ENCODE measurements around the gene MMRN2. TPM values are rescaled to one million over a fixed set of nuclear protein-coding genes. Genes with fewer than 3 reads are reported as not detected.

Gene MMRN2
- total RNA-seq, 2 donors from 2014 or later = 46.6 to 57.0 TPM

DNA sequence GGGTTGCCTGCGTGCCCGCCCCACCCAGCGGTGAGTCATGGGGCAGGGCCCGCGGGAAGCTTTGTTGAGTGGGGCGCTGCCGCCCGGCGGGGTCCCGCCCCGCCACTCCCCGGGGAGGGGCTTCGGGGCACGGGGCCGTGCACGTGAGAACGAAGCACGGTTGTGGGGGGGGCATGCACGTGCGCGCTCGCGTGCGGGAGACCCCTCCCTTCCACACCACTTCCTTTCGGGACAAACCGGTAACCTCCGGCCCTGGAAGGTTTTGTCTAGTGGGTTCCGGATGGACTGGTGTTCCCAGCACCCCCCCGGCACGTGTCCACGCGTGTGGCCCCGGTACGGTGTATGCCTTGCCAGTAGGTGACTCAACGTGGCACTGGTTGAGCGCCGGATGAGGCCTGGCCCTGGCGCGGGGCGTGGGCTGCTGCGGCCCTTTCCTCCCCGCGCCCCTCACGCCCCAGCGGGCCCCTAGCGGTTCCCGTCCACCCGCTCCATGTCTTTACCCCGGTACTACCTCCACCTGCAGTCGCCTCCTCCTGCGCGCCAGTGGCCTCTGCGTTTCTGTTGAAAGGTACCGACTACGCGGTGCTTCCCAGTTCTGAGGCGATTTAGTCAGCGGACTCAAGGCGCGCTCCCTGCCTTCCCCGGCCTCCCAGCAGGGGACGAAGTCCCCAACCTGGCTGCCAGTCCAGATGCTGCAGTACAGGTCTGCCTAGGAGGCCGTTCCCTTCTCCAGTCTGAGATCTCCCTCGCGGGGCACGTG lies 14.0 kb upstream of the MMRN2 start:
- intact Hi-C loops (cut with DNase I) = loop anchor here (10.0 kb wide), 2 partner anchors 113 to 123 kb away; partner anchors contain the start of genes GLUD1 (in 1 of the 2) and SHLD2 (in 1 of the 2)
- peak; percentile 98 for DNase-seq (ENCODE audit: low spot score)

DNA sequence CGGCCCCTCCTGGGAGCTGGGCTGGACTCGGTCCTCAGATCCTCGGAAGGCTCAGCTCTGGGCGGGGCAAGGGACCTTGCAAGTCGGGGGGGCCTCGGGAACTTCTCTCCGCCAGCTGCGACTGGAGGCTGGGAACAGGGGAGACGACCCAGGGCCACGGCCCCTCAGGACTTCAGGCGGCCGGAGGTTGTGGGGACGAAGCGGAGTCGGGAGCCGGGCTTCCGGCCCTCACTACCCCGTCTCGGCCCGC lies 13.5 kb upstream of the MMRN2 start:
- intact Hi-C loops (cut with DNase I) = loop anchor here (10.0 kb wide), 2 partner anchors 114 to 124 kb away; partner anchors contain the start of genes GLUD1 (in 1 of the 2) and SHLD2 (in 1 of the 2)

DNA sequence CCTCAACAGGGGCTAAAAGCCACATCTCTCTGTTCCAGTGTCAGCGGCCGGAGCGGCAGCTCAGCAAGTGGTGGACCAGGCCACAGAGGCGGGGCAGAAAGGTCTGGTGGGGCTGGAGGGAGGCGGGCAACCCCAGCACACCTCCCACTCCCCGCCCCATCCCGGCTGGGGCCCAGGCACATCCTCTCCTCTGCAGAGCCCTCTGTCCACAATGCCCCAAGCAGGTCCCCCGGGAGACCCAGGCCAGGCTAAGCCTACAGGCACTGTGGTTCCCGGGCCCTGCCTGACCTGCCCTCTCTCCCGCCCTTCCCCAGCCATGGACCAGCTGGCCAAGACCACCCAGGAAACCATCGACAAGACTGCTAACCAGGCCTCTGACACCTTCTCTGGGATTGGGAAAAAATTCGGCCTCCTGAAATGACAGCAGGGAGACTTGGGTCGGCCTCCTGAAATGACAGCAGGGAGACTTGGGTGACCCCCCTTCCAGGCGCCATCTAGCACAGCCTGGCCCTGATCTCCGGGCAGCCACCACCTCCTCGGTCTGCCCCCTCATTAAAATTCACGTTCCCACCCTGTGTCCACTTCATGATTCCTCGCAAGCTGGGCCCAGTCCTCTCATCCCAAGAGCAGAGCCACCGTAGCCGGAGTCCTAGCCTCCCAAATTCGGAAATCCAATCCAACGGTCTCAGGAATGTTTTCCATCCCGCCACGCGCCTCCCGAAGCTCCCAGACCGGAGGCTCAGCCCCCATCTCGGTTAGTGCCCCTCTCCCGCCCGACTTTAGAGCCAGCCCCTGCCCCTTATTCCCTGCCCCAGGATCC lies 13.0 kb upstream of the MMRN2 start:
- intact Hi-C loops (cut with DNase I) = loop anchor here (10.0 kb wide), 2 partner anchors 114 to 124 kb away; partner anchors contain the start of genes GLUD1 (in 1 of the 2) and SHLD2 (in 1 of the 2)

More for the DNA sequence above, 13.5 kb upstream of the MMRN2 start:
- no peak for DNase-seq (ENCODE audit: low spot score)

DNA sequence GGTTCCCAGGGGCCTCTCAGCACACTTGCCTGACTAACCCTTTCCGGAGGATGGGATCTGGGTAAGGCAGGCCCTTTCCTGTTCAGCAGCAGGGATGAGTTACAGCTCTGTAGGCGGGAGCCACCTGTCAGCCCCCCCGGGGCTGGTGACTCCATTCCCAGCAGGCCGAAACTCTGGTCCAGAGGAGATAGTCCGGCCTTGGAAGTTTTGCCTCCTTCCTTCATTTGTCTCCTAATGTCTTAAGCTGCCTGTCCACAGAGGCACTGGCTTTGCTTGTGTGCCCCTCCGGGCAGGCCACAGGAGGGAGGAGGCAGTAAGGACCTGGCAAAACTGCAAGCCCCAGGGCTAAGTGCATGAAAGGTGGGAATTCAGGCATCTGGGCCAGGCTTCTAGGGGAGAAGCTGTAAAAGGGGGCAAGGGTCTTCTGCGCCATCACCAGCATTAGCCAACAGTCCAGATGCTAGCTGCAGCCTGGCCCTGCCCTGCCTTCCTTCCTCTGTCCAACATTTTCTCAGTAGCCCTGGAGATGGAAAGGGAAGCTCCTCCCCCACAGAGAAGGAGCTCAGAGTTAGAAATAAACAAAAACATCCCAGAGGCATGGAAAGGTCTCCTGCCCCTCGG lies 12.1 kb upstream of the MMRN2 start:
- peak; percentile 79 for DNase-seq (ENCODE audit: low spot score)
- intact Hi-C loops (cut with DNase I) = loop anchor here (10.0 kb wide), 2 partner anchors 115 to 125 kb away; partner anchors contain the start of genes GLUD1 (in 1 of the 2) and SHLD2 (in 1 of the 2)

More for the DNA sequence above, 13.0 kb upstream of the MMRN2 start:
- peak; percentile 95 for DNase-seq (ENCODE audit: low spot score)

DNA sequence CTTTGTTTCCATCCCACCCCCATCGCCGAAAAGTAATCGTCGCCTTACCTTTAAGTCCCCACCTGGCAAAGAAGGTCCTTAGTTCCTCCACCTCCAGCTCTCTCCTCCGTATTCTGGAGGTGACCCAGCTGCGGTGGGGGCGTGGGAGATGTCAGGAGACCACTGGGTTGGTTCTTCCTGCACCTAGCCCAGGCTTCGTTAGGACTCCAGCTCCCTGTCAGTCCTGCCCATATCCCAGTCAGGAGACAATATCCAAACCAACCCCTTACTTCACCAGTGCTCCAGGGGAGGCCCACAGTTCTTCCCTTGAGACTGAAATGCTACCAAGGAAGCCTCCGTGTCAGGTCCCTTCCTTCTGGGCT lies 11.6 kb upstream of the MMRN2 start:
- no peak for DNase-seq (ENCODE audit: low spot score)
- intact Hi-C loops (cut with DNase I) = no loop called here

DNA sequence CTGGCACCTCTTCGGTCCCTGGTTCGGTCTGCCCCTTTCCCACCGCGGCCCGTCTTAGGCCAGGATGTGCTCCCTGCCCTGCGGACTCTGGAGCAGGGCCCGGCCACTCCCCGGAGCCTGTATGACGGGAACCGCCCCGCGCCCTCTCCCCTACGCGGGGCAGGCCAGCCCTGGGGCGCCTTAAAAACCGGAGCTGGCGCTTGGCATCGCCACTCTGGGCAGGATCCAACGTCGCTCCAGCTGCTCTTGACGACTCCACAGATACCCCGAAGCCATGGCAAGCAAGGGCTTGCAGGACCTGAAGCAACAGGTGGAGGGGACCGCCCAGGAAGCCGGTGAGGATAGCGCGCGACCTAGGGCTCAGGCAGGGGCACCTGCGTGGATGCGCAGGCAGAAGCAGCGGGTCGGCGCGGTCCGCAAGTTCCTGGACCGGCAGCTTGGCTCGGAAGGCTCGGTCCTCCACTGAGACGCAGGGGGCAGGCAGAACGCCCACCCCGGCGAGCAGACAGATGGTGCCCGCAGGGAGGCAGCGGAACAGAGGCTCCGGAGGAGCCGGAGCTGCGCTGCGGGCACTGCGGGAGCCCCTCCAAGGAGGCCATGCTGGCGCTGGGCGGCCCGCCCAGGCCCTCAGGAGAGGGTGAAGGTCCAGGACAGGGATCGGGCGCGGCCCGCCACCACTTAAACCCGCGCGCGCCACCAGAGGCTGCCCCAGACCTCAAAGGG lies 11.0 kb upstream of the MMRN2 start, which contains the start of gene ADIRF:
TSS of gene ADIRF (plus strand) at position 212 of the 723 bp plus-strand sequence. CDS start at position 275, 63 bp downstream.
- intact Hi-C loops (cut with DNase I) = no loop called here
- DNase-seq (ENCODE audit: low spot score) = peak; percentile 90

DNA sequence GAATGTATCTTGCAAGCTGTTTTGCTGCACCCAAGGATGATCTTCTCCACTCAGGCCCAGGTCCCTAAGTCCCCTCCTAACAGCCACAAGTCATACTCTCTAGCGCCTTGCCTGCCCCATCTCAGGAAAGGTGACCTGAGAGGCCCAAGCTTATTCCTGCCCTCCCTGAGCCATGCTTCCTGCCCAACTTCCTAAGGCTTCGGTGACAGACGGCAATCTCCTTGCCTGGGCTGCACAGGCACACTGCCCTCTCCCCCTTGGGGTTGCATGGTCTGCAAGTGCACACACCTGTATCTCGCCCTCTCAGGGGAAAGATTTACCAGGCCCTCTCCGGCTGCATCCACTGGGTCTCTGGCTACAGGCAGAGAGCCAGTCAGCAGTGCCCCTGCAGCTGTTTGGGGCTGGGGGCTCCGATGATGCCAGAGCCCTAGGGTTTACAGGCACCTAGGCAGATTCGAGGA lies 10.1 kb upstream of the MMRN2 start:
- intact Hi-C loops (cut with DNase I) = no loop called here
- no peak for DNase-seq (ENCODE audit: low spot score)

DNA sequence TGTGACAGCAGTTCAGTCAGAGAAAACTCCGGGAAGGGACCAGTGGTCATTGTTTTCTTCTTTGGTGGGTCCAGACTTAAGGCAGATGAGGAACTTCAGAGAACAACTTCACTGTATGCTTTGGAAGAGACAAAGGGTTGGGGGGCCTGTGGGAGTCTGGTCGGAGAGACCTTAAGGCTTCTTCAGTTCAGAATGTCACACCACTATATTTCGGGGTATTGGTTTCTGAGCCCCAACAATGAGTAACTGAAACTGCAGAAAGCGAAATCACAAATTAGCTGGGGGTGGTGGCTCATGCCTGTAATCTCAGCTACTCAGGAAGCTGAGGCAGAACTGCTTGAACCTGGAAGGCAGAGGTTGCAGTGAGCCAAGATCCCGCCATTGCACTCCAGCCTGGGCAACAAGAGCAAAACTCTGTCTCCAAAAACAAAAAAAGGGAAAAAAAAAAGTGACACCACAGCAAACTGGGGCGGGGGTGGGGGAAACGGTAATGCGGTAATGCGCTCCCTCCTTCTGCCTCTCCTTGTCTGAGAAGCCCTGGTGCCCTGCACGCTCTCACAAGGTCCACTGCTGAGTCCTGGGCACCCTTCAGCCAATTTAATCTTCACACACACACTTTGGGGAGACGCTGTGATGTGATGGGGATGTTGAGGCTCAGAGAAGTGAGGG lies 8.7 kb upstream of the MMRN2 start:
- DNase-seq (ENCODE audit: low spot score) = peak; percentile 45
- intact Hi-C loops (cut with DNase I) = loop anchor here in 1 of 2 donors (1.0 kb wide), 1 partner anchor 30 kb away; no protein-coding TSS in a partner anchor

DNA sequence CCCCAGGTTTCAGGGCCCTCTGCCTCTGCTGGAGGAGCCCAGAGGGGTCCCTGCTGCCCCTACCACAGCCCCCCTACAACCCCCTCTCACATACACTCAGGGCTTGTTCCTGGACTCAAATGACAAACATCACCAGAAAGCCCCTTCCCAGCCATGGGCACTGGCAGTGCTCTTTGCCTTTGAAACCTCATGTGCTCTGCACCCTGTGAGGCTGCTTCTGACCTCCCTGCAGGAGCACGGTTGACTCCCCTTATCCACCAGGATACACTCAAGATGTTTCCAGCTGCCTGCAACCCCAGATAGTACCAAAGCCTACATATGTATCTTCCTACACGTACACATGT lies 7.4 kb upstream of the MMRN2 start:
- peak; percentile 31 for DNase-seq (ENCODE audit: low spot score)
- intact Hi-C loops (cut with DNase I) = no loop called here

DNA sequence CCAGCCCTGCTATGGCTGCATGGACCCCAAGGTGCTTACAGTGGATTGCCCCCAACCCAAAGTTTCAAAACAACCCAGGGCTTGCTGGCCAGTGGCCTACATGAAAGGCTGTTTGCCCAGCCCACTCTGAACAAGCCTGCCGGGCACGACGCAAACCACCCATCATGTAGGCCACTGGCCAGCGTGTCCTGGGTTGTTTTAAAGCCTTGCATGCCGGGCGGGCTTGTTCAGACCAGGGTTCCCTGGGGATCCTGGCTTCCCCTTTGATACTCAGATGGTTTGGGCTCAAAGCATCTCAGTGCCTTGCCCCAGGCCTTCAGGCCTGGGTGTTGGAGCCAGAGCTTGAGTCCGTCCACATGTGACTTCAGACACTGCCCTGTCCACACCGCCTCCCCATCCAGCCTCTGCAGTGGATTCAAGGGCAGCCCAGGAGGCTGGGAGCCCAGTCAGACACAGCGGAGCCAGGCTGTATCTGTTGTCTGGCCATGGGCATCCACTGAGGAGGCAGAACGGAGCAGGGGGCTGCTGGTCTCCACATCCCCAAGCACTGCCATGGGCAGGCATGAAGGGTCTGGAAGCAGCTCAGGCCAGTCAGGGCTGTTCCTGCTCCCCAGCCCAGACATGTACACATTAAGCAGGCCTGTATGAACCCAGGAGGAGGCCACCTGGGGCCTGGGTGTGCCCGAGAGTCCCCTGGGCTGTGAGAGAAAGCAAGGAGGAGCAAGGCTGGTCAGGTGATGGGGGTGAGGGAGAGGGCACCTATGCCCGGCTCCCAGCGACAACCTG lies 6.8 kb upstream of the MMRN2 start:
- intact Hi-C loops (cut with DNase I) = no loop called here
- peak; percentile 75 for DNase-seq (ENCODE audit: low spot score)

DNA sequence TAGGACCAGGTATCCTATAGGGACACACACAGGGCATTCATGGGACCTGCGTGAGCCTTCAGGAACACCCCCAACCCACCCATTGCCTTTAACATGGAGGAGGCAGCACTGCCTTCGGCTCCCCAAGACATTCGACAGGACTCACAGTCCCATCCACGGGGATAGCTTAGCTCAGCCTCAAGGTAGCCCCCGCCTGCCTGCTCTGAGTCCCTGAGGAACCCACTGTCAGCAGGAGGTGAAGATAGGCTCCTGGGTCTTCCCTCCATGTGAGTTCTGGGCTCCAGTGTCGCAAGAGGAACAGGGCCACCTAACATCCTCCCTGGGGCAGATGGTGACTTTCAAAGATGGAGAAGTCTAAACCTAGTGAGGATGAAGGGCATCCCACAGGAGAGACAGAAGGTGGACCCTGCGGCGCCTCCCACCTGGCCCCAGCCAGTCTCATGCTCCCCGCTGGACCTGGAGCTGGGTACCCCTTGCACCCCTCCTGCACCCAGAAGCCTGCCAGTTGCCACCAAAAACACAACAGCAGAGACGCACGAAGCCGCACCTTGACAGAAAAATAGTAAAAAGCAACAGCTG lies 6.0 kb upstream of the MMRN2 start:
- peak; percentile 69 for DNase-seq (ENCODE audit: low spot score)
- intact Hi-C loops (cut with DNase I) = loop anchor here in 1 of 2 donors (2.0 kb wide), 1 partner anchor 23 kb away; no protein-coding TSS in a partner anchor

DNA sequence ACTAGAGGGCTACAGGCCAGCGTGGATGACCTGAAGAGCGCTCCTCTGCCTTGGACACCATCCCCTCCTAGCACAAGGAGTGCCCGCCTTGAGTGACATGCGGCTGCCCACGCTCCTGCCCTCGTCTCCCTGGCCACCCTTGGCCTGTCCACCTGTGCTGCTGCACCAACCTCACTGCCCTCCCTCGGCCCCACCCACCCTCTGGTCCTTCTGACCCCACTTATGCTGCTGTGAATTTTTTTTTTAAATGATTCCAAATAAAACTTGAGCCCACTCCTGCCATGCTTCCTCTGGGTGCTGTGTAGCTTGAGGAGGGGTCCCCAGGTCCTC lies 5.5 kb upstream of the MMRN2 start:
- intact Hi-C loops (cut with DNase I) = loop anchor here in 1 of 2 donors (2.0 kb wide), 1 partner anchor 22 kb away; no protein-coding TSS in a partner anchor
- peak; percentile 46 for DNase-seq (ENCODE audit: low spot score)

DNA sequence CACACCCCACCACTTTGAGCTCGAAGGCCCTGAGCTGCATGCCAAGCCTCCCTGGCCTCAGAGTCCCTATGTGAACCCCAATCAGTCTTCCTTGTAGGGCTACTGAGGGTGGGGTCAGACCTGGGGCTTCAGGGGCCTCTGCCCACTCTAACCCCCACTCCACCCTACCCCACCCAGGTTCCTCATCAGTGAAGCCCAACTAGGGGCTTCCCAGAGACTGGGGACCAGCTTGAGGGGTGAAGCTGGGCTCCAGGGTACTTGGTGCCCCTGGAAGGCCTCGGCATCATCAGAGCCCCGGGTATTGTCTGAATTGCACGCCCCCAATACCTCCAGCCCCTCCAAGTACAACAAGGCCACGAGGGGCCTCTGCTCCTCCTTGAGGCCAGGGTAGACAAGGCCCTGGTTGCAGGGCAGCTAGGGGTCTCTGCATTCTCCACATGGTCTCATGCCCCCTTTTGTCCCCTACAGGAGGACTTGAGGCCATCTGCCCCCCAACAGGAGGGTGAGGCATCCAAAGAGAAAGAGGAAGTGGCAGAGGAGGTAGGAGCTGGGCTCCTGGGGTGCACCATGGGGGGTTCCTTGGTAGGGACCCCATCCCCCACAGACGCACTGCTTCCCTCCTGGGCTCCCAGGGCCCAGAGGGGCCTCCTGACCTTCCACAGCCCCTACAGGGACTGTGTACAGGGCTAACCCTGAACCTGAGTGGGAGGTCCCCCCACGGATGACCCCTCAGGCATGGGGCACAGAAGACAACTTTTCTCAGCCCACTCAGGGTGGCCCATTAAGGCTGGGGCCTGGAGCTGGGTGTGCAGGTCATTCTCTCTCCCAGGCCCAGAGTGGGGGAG lies 4.9 kb upstream of the MMRN2 start:
- intact Hi-C loops (cut with DNase I) = loop anchor here in 1 of 2 donors (2.0 kb wide), 1 partner anchor 22 kb away; no protein-coding TSS in a partner anchor
- peak; percentile 46 for DNase-seq (ENCODE audit: low spot score)

DNA sequence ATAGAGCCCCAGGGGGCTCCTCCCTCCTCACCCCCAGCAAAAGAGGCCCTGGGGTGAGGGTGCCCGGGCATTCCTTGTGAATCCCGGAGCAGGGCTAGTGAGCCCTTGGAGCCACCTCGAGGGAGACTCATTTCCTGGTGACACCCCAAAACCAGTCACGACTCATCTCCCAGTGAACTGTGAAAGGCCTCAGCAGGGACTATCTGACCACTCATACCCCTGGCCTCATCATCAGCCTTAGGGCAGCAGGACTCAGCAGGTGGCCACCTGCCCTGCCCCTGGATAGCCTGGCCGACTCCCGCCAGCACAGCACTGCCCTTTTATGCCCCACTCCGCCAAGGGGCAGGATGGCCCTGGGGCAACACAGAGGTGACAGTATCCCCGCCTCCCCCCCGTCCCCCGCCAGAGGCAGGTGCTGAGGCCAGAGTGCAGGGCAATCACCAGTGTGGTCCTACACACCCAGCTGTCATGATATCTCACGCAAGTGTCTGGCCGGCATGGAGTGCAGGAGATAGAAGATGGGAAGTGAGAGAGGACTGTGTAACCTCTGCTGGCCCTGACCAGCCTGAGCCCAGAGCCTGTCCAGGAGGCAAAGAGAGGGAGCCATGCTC lies 4.2 kb upstream of the MMRN2 start:
- peak; percentile 76 for DNase-seq (ENCODE audit: low spot score)
- intact Hi-C loops (cut with DNase I) = loop anchor here in 1 of 2 donors (2.0 kb wide), 1 partner anchor 21 kb away; no protein-coding TSS in a partner anchor

DNA sequence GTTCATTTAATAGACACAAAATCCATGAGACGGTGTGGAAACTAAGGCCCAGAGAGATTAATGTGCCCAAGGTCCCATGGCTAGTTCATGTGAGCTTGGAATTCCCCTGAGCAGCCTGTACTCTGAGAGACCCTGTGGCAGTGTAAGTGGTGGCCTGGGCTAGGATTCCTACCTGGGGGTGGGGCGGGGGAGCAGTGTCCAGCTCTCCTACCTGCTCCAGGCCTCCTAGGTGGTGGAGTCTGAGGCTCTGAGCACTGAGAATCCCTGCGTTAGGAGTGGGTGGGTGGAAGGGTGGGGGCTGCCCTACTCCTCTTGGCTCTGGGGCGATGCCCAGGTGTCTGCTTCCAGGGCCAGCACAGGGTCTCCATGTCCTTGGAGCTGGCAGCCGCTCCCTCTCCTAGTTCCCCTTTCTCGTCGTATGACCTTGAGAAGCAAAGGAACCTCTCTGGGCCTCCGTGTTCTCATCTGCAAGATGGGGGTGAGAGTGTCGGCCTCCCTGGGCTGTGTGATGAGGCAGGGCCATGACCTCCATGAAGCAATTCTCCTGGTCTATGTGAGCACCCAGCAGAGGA lies 3.5 kb upstream of the MMRN2 start:
- DNase-seq (ENCODE audit: low spot score) = peak; percentile 62
- intact Hi-C loops (cut with DNase I) = no loop called here

Measured in posterior vena cava (tissue), 2 donors.